ENCODE results near the gene RNF150.

RNF150 gene

DNA sequence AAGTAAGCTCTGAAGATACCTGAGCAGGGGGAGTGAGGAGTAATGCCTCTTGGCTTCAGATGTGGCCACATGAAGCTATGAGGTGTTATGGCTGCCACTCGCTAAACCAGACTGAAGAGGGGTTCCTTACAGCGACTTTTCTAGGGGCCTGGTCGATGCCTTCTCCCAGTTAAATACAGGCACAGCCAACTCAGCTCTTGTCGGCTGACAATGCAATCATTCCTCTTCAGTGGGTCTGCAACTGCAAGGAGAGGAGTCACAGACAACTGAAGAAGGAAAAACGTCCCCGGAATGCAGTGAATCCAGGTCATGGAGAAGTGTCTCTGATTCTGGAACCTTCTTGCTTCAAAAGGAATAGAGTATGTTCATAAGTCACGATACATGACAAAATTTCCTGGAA, 106.4 kb downstream of the RNF150 start:
- no peak for DNase-seq (ENCODE audit: low read depth, low spot score)

DNA sequence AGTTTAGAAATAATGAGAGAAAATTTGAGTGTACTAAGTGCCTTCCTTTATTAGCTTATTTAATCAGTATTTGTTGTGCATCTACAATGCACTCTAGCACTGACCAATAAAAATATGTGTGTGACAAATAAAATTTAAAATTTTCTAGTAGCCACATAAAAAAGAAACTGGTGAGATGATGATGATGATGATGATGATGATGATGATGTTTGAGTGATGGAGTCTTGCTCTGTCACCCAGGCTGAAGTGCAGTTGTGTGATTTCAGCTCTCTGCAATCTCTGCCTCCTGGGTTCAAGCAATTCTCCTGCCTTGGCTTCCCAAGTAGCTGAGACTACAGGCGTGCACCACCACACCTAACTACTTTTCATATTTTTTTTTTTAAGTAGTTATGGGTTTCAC, 110.2 kb downstream of the RNF150 start:
- no peak for DNase-seq (ENCODE audit: low read depth, low spot score)

GRCh38 chr4:141022111-141022695, 111.1 kb downstream of the RNF150 start:
- no peak for DNase-seq (ENCODE audit: low read depth, low spot score)

DNA sequence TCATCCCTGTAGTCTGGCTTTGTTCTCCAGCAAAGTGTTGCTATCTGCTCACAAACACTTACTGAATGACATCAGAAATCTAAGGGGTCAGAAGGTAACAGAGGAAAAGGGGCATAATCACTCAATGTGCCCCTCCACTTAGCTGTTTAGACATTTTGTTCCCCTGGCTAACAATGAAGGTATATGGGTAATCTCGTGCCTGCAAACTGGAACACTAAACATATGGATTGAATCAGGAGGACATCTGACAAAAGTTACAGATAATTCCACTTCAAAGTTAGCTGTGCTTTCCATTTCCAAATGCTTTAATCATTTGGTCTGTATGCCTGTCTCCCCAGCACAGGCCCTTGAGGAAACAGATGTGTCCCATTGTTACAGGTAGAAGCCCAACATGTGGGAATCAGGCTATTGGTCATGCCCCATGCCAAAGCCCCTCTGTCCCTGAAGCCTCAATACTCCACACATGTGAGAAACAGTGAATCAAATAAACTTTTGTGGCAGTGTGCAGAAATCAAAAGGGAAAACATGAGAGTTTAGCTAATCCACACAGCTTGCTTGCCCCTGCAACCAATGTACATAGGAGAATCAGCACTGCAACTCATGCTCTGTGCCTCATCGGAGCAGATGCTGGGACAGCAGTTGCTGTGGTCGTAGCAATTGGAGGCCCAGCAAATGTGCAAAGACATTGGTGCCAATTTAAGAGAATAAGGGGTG, 111.7 kb downstream of the RNF150 start:
- DNase-seq (ENCODE audit: low read depth, low spot score), result no peak

DNA sequence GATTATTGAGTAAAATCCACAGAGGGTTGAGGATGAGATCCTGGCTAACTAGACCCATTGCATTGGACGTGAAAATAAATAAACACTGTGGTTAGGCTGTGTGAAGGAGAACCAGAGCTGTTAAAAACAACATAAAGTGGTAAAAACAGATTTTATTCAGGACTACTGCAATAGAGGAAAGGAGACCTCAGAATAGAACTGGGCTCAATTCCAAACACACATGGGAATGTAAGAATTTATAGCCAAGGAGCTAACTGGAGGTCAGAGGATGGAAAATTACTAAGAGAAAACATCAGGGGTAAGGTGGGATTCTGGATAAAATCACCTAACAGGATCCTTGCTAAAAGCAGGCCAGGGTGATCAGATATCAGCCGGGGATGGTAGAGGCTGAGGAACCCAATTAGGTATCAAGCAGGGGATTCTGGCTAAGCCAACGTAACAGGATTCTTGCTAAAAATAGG, 112.4 kb downstream of the RNF150 start:
- no peak for DNase-seq (ENCODE audit: low read depth, low spot score)

- no peak for DNase-seq (ENCODE audit: low read depth, low spot score)
Measured at GRCh38 chr4:141019768-141020167, 113.5 kb downstream of the RNF150 start.

DNA sequence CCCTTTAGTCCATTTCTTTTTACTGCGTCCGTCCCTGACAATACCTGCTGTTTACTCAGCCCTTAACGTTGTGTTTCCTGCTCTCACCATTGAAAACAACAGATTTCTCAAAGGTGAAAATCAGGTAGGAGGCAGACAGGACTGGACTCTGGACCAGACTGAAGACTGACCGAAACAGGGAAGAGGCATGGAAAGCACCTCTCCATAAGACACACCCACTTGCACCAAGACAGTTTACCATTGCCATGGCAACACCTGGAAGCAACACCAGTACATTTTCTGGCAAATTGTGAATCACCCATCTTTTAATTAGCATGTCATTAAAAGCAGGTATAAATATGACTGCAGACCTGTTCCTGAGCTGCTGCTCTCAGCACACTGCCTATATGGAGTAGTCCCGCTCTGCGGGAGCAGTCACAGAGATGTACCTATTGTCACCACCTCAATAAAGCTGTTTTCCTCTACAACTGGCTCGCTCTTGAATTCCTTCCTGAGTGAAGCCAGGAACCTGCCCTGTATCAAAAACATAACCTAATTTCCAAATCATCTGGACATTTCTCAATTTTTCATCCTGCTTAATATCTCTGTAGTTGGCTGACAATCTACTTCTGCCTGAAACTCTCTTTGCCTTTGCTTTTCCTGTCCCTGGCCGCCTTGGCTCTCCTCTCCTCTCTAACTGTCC, 117.0 kb downstream of the RNF150 start:
- DNase-seq (ENCODE audit: low read depth, low spot score), result no peak

GRCh38 chr4:141013899-141014298, 119.4 kb downstream of the RNF150 start:
- DNase-seq (ENCODE audit: low read depth, low spot score), result no peak

GRCh38 chr4:141011901-141012315, 121.4 kb downstream of the RNF150 start:
- no peak for DNase-seq (ENCODE audit: low read depth, low spot score)

DNA sequence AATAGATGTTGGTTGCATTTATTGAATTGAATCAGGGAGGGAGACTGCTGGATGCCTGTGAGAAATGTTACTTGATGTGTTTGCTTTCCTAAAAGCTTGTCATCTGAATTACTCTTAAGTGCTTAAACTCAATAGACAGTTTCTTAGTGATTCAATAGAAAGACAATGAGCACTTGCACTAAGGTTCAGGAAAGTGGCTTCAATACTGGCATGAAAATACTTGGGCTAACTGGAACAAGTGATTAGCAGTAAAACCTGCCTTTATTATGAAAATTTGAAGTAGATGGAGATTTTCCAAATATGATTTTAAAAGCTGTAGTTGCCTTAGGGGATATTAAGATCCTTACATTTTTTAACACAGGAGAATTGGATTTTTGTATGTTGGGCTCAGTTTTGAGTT, 123.3 kb downstream of the RNF150 start:
- no peak for DNase-seq (ENCODE audit: low read depth, low spot score)

DNA sequence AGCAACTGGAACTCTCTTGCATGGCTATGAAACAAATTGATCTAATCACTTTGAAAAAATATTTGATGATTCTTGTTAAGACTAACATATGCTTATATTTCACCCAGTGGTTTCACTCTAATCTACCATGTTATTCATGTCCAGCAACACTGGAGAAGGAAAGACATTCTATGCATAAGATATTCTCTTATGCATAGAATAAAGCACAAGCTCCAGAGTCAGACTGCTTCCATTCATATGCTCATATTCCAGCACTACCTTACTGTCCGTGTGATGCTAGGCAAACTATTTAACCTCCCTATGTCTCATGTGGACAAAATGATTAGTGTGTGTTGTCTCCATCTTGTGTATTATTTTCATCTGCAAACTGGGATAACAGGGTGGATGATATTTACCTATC, 124.1 kb downstream of the RNF150 start:
- no peak for DNase-seq (ENCODE audit: low read depth, low spot score)

GRCh38 chr4:141006242-141006802, 126.9 kb downstream of the RNF150 start:
- no peak for DNase-seq (ENCODE audit: low read depth, low spot score)

DNA sequence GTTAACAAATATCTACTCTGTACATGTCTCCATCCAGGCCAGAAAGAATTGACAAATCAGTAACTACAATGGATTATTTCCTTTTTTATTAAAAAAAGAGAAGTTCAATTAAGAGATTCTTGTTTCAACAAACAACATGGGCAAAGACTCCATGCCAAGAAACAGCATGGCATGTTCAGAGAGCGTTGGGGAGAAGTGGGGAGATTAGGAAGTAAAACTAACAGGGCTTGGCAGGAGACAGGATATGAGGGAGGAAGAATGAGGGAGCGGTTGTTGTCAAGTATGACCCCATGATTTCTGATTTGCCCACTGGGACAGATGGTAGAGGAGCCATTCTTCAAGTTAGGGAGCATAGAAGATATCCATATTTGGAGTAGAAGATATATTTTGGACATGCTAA, 128.4 kb downstream of the RNF150 start:
- DNase-seq (ENCODE audit: low read depth, low spot score), result no peak

GRCh38 chr4:141003193-141003592, 130.1 kb downstream of the RNF150 start:
- DNase-seq (ENCODE audit: low read depth, low spot score), result no peak

DNA sequence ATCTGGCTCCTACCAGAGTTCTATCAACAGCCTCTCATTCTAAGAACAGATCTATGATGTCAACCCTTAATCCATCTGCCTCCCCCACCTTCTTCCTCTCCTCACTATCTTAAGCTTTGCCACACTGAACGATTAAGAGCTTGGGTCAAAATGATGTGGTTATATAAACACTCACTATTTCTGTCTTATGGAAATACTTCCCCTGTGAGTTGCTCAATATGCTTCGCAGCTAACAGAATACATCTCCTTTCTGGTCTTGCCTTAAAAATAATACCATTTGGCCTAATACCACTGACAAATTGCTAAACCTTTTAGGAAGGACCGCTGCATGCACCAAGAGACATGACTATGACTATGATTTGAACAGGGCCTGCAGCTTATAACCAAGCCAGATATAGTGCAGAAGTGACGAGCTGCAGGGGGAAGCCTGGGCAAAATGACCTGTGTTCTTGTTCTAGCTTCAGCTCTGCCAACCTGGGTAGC, 130.9 kb downstream of the RNF150 start:
- no peak for DNase-seq (ENCODE audit: low read depth, low spot score)

GRCh38 chr4:140996766-140997165, 136.5 kb downstream of the RNF150 start:
- no peak for DNase-seq (ENCODE audit: low read depth, low spot score)

DNA sequence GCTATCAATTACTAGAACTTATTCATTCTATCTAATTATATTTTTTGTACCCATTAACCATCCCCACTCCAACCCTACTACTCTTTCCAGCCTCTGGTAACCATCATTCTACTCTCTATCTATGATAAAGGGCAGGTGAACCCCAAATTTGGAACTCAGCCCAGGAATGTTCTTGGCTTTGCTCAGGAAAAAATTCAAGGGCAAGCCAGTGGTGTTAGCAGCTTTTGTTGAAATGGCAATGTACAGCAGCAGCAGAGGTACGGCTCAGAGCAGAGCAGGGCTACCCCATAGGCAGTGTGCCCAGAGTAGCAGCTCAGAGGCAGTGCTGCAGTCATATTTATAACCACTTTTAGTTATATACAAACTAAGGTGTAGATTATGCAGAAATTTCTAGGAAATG, 138.2 kb downstream of the RNF150 start:
- no peak for DNase-seq (ENCODE audit: low read depth, low spot score)

DNA sequence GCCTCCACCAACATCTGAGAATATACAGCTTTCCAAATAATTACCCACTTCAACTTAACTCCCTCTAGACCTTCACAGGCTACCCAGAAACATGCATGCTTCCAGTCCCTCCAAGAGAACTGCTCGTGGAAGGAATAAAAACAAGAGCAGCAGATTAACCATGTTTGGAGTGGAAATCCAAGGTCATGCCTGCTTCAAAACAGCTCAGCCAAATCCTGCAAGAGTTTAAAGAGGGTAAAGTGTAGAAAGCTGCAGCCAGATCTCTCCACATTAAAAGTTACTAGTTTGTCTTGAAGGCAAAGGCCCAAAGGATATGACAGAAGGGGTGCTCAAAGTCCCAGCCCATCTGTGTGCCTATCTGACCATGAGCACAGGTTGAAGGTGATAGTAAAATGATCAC, 139.3 kb downstream of the RNF150 start:
- DNase-seq (ENCODE audit: low read depth, low spot score), result no peak

DNA sequence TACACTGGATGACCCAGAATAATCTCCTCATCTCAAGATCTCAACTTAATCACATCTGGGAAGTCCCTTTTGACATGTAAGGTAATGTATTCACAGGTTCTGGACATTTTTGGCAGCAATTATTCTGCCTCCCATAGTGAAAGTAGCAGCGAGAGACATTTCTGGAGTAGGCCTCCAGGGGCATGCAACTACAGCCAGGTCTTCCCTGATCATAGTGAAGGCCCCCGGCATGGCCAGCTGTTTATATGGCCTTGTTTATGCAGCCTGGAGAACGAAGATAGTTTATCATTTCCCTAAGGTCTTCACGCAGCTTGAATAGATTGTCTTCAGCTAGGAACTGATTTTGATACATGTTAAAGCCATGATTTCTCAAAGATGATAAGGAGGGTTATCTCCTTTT, 139.9 kb downstream of the RNF150 start:
- no peak for DNase-seq (ENCODE audit: low read depth, low spot score)

- no peak for DNase-seq (ENCODE audit: low read depth, low spot score)
Measured at GRCh38 chr4:140989944-140990343, 143.3 kb downstream of the RNF150 start.

- no peak for DNase-seq (ENCODE audit: low read depth, low spot score)
Measured at GRCh38 chr4:140986045-140986444, 147.2 kb downstream of the RNF150 start.

DNA sequence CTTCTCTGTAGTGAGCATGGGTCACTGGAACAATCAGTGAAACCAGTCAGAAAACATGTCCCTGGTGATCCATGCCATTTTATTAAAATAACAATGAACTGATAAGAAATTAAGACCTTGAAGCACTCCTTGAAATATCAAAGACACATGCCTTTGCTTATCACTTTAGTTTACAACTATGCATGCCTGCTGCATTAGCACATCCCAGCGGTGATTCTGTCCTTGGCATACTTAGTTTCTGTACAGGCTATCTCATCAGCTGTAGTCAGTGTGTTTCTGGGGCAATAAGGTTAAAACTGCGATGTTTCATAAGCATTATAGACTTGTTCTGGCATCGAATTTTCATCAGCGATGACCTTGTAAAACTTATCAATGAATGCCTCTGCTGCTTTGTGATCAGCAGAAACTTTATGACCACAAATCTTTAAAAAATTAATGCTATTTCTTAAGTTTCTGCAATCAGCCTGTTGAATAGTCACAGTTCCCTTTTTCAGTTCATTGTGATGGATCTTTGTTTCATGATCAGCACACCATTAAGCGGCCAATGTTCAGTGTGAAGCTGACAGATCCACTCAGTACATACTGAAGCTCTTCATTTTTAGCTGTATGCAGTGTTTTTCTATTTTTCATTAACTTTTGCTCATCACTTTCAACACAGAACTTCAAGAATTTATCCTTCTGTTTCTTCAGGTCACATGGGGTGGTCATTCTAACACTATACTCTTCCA, 150.5 kb downstream of the RNF150 start:
- DNase-seq (ENCODE audit: low read depth, low spot score), result no peak
